Fibroblast of lung (primary cell): ENCODE data around the gene SEZ6L. TPM values are rescaled to one million over a fixed set of nuclear protein-coding genes. Genes with fewer than 3 reads are reported as not detected.
A peak's percentile ranks its signal among the peaks of the same experiment; 100 is the strongest.

ENCODE experiments used
- DNase-seq, 2 donors: peaks; one replicate each; pipeline versions ENCODE4 v3.0.0 to v3.0.0-alpha.2; 2010; ENCODE audit warnings: low read depth in 2 of 2
- H2AFZ ChIP-seq: 2 replicates; pipeline ENCODE4 v1.5.1; 2012; ENCODE audit warnings: low read length, control low read depth, inconsistent platforms
- H3K27ac ChIP-seq: 2 replicates; pipeline ENCODE4 v1.5.1; 2011; ENCODE audit warnings: low read length, control low read depth; ENCODE audit not compliant: insufficient read depth
- H3K27me3 ChIP-seq: 2 replicates; pipeline ENCODE4 v1.5.1; 2011; ENCODE audit warnings: mild to moderate bottlenecking, low read length; ENCODE audit not compliant: control insufficient read depth, insufficient read depth
- H3K36me3 ChIP-seq: 2 replicates; pipeline ENCODE4 v1.5.1; 2011; ENCODE audit warnings: low read length; ENCODE audit not compliant: control insufficient read depth, insufficient read depth
- H3K4me1 ChIP-seq: 2 replicates; pipeline ENCODE4 v1.5.1; 2011; ENCODE audit warnings: low read length; ENCODE audit not compliant: control insufficient read depth, insufficient read depth; ENCODE audit errors: extremely low read depth
- H3K4me2 ChIP-seq: 2 replicates; pipeline ENCODE4 v1.5.1; 2011; ENCODE audit warnings: low read length, control low read depth; ENCODE audit not compliant: insufficient read depth; ENCODE audit errors: extremely low read depth
- H3K4me3 ChIP-seq, 4 experiments: fragments of 200-600 bp in 1 of 4; sonication (generic) in 1 of 4; replicated peaks in 1 of 4; 2 replicates each; pipeline ENCODE4 v1.5.1; 2011 to 2016; ENCODE audit warnings: low read length in 4 of 4, low read depth in 3 of 4, mild to moderate bottlenecking in 3 of 4, control low read depth in 2 of 4, inconsistent platforms in 1 of 4, mixed read lengths in 1 of 4; ENCODE audit not compliant: insufficient read depth in 1 of 4; ENCODE audit errors: control extremely low read depth in 1 of 4
- H3K79me2 ChIP-seq: 2 replicates; pipeline ENCODE4 v1.5.1; 2012; ENCODE audit warnings: mild to moderate bottlenecking, low read length, inconsistent platforms; ENCODE audit not compliant: control insufficient read depth, insufficient read depth
- H3K9ac ChIP-seq: 2 replicates; pipeline ENCODE4 v1.5.1; 2011; ENCODE audit warnings: mild to moderate bottlenecking, low read length, control low read depth; ENCODE audit not compliant: insufficient read depth
- H3K9me3 ChIP-seq: 2 replicates; pipeline ENCODE4 v1.5.1; 2012; ENCODE audit warnings: low read depth, low read length; ENCODE audit not compliant: control insufficient read depth, insufficient read depth
- H4K20me1 ChIP-seq: 2 replicates; pipeline ENCODE4 v1.5.1; 2011; ENCODE audit warnings: low read length; ENCODE audit not compliant: control insufficient read depth, insufficient read depth; ENCODE audit errors: extremely low read depth
- EZH2 ChIP-seq: IDR thresholded peaks from 2 replicates; pipeline ENCODE4 v1.5.1; 2012; ENCODE audit warnings: low read length, control low read depth, mild to moderate bottlenecking; ENCODE audit errors: missing control alignments
- polyA plus RNA-seq, 2 donors: library from polyadenylated mRNA; depleted of rRNA in 1 of 2; stranded (reverse) in 1 of 2; unstranded in 1 of 2; fragments of >200 nt; gene quantifications; 2 replicates each; pipeline ENCODE4 v1.2.1, GENCODE V29; 2011 to 2012; ENCODE audit warnings: missing spikeins in 1 of 2
- total RNA-seq: library from RNA; depleted of rRNA; stranded (reverse); fragments of >200 nt; gene quantifications from 2 replicates; pipeline ENCODE4 v1.2.1, GENCODE V29; 2014
- TF ChIP-seq, protein P1 (sequence below), 2 donors: IDR thresholded peaks in 1 of 2; conservative IDR thresholded peaks in 1 of 2; 1 replicate in 1 of 2; 2 replicates in 1 of 2; pipeline ENCODE4 v1.5.1; 2011 to 2012; ENCODE audit warnings: low read length in 2 of 2, control low read depth in 1 of 2, inconsistent platforms in 1 of 2, low read depth in 1 of 2, mild to moderate bottlenecking in 1 of 2

The SEZ6L gene
- total and polyA plus RNA-seq, 2 donors (not counting 1 experiment from before 2014, with no cell fraction given): not detected

DNA sequence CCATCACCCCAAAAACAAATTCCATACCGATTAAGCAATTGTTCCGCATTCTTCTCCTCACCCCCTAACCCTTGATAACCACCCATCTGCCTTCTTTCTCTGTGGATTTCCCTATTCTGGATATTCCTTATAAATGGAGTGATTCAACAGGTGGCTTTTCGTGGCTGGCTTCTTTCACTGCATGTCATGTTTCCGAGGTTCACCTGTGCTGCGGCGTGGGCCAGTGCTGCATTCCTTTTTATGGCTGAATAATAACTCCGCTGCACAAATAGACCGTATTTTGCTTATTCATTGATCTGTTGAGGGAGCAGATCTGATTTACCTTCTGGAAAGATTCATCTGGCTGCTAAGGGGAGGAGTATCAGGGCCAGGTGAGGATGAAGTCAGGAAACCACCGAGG is 165.0 kb downstream of the SEZ6L start:
- no peak overlapping the region for H3K9ac ChIP-seq

DNA sequence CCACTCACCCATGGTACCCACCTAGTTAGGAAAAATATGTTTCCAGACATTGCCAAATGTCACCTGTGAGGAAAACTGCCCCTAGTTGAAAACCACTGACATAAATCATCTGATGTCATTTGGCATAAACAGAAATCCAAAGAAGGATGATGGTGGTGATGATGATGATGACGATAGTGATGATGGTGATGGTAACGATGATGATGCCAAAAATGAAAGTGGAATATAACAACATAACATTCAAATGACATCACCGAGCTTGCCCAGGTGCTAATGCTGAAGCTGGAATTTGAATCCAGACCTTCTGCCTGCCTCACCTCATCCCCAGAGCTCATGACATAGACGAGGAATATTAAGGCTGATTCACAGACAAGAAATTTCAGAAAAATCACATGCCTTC is 167.5 kb downstream of the SEZ6L start:
- Histone ChIP-seq H3K36me3 (no peaks in the 10 kb centered on the region), H3K79me2 (no peaks in the 10 kb centered on the region), H2AFZ (no peak overlapping the region), H3K4me1 (no peaks in the 10 kb centered on the region), H3K27me3 (no peaks in the 10 kb centered on the region), H3K9ac (no peak overlapping the region), H3K27ac (no peak overlapping the region), H3K9me3 (no peaks in the 10 kb centered on the region), H3K4me3 (no peak overlapping the region), H3K4me2 (no peak overlapping the region), H4K20me1 (no peaks in the 10 kb centered on the region)
- TF ChIP-seq, protein P1, sequence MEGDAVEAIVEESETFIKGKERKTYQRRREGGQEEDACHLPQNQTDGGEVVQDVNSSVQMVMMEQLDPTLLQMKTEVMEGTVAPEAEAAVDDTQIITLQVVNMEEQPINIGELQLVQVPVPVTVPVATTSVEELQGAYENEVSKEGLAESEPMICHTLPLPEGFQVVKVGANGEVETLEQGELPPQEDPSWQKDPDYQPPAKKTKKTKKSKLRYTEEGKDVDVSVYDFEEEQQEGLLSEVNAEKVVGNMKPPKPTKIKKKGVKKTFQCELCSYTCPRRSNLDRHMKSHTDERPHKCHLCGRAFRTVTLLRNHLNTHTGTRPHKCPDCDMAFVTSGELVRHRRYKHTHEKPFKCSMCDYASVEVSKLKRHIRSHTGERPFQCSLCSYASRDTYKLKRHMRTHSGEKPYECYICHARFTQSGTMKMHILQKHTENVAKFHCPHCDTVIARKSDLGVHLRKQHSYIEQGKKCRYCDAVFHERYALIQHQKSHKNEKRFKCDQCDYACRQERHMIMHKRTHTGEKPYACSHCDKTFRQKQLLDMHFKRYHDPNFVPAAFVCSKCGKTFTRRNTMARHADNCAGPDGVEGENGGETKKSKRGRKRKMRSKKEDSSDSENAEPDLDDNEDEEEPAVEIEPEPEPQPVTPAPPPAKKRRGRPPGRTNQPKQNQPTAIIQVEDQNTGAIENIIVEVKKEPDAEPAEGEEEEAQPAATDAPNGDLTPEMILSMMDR (conservative IDR thresholded peaks at IDR 0.05 in 1 of 2, IDR thresholded peaks at IDR 0.05 in 1 of 2; ENCODE audit: low read depth in 1 of 2, low read length in 2 of 2): no peak
- TF ChIP-seq EZH2: no peak
- DNase-seq: no peak

More for the DNA sequence above, 165.0 kb downstream of the SEZ6L start:
- H3K79me2 ChIP-seq: no peaks in the 10 kb centered on the region
- H3K4me1 ChIP-seq: no peaks in the 10 kb centered on the region
- H3K27me3 ChIP-seq: no peaks in the 10 kb centered on the region
- H2AFZ ChIP-seq: no peak overlapping the region
- H3K27ac ChIP-seq: no peak overlapping the region
- TF ChIP-seq EZH2: no peak
- TF ChIP-seq, protein P1 (conservative IDR thresholded peaks at IDR 0.05 in 1 of 2, IDR thresholded peaks at IDR 0.05 in 1 of 2; ENCODE audit: low read depth in 1 of 2, low read length in 2 of 2): no peak
- H3K36me3 ChIP-seq: no peaks in the 10 kb centered on the region
- no peak for DNase-seq
- no peaks in the 10 kb centered on the region for H4K20me1 ChIP-seq
- no peak overlapping the region for H3K4me2 ChIP-seq
- no peaks in the 10 kb centered on the region for H3K9me3 ChIP-seq
- H3K4me3 ChIP-seq: no peak overlapping the region

DNA sequence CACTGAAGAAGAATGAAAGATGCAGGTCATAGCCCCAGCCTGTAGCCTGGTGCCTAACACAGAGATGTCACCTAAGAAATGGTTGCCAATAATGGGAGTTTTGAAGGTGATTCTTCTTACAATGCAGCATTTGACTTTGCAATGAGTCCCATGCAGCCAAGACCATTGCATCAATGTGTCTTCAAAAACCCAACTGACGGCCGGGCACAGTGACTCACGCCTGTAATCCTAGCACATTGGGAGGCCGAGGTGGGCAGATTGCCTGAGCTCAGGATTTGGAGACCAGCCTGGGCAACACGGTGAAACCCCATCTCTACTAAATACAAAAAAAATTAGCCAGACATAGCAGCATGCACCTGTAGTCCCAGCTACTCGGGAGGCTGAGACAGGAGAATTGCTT is 170.5 kb downstream of the SEZ6L start:
- Histone ChIP-seq H3K9ac (no peak overlapping the region), H3K4me1 (no peaks in the 10 kb centered on the region), H3K4me2 (no peak overlapping the region), H3K4me3 (no peak overlapping the region), H4K20me1 (no peaks in the 10 kb centered on the region), H3K36me3 (no peaks in the 10 kb centered on the region), H2AFZ (no peak overlapping the region), H3K27me3 (no peaks in the 10 kb centered on the region), H3K27ac (no peak overlapping the region), H3K79me2 (no peaks in the 10 kb centered on the region), H3K9me3 (no peaks in the 10 kb centered on the region)
- DNase-seq: peak in 1 of 2 donors; percentile 20
- TF ChIP-seq, protein P1 (conservative IDR thresholded peaks at IDR 0.05 in 1 of 2, IDR thresholded peaks at IDR 0.05 in 1 of 2; ENCODE audit: low read depth in 1 of 2, low read length in 2 of 2): no peak
- no peak for TF ChIP-seq EZH2
